HG02763 (cell line): ENCODE measurements around the gene ENGASE.

Experiments used
- ATAC-seq: cut with Tn5 transposase; IDR thresholded peaks from one replicate; pipeline ENCODE4 v1.9.1; 2021; ENCODE audit warnings: mild to moderate bottlenecking, moderate library complexity; ENCODE audit not compliant: unreplicated experiment

Gene ENGASE

DNA sequence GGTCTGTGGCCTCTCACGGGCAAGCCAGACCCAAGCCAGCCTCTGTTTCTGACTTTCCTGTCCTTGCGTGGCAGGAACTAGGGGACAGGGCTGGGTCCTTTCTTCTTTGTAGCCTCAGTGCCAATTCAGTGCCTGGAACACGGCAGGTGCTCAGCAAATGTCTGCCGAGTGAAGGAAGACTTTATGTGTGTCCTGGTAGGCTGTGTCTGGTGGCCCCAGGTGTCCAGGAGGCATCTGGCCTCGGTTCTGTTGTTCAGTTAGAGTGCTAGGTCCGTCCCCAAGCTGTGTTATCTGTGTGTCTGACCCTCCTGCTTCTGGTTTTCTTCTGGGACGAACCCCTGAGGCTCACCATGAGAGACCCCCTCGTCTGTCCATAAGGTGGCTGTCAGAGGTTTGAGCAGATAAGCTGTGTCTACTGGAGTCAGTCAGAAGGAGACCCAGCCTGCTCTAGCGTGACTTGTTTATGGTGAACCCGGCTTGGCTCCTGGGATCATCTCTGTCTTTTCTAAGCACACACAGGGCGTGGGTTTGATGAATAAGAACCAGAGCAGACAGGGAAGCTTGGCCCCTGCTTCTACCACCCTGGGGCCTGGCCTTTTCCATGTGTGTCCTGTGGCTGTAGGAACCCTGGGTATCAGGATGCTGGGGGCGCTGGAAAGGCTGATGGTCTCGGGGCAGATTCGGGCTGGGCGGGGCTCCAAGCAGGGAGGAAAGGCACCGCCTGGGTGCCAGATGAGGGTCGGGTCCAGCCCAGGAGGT is 39.3 kb downstream of the ENGASE start:
- no peak for ATAC-seq

DNA sequence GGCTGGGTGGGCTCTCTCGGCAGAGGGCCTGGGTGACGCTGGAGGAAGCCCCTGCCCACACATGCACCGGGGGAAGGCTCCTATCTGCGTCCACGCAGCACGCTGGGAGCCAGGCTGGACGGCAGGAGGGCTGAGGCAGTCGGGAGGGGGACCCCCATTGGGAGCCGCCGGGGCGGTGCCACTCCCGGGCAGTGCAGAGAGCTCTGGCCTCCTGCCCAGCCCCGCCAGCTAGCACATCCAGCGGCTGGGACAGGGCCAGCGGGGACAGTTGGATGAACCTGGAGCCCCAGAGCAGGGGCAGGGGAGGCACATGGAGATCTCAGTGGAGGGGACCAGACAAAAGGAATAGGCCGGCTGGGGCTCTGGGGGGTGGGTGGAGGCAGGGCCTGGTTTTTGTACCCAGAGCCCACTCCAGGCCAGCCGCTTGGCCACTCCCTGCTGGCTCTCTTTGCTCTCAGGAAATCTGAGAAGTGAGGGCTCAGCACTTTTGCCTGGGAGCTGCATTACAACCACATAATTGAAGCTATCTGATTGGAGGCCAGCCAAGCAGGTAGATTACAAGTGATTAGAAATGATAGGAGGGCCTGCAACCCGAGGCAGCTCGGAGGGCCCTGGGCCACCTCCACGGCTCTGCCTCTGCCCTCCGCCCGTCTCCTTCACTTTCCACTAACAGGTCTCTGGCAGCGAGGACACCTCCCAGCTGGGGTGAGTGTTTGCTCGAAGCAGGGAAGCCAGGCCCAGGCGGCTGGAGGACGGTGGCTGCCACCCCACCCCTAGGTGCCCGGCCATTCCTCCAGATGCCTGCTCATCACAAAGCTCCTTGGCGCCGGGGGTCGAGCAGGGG is 40.1 kb downstream of the ENGASE start:
- ATAC-seq: no peak

DNA sequence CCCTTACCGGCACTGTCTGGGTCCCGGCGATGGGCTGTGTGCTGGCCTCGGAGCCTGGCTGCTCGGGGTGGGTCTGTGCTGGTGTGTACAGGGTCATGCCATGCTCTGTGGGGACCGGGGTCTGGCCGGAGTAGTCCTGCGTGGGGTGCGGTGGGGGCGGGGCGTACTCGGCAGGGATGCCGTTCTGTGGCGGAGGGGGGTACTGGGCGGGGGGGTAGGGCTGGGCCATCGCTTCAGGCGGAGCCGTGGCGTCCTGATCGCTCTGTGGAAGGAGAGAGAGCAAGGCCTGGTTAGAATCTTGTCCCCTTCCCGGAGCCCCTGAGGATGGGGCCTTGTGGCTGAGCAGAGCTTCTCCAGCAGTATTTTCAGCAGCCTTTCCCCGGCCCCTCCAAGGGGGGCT is 40.9 kb downstream of the ENGASE start:
- no peak for ATAC-seq

DNA sequence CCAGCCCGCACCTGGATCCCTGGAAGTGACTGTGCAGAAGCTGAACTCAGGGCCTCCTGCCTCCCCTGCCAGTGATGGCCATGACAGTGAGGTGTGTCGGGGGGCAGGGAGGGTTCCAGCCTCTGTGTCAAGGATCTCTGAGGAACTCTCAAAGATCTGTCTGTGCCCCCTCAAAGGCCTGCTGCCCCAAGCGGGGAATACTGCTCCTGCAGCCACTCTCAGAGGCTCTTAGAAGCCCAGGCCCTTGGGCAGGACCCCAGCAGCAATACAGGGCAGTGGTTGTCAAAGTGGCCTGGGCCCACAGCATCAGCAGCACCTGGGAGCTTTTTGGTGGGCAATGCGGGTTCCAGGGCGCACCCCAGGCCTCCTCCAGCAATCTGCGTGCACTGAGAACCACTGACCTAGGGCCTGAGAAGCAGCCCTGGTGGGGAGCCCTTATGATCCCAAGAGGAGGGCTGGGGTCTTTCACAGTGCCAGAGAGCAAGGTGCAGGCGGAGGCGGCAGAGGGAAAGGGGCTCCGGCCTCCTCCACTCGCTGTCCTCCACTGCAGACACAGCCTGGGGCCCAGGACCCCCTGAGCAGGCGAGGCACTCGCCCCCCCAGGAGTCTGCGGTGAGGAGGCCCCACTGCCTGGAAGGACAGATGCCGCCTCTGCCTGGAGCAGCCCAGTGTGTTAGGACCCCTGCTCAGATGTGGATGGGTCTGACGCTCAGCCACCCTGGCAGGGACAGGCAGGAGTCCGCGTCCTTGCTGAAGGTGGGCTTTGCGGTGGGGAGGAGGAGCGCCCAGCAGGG is 42.1 kb downstream of the ENGASE start:
- ATAC-seq: no peak

DNA sequence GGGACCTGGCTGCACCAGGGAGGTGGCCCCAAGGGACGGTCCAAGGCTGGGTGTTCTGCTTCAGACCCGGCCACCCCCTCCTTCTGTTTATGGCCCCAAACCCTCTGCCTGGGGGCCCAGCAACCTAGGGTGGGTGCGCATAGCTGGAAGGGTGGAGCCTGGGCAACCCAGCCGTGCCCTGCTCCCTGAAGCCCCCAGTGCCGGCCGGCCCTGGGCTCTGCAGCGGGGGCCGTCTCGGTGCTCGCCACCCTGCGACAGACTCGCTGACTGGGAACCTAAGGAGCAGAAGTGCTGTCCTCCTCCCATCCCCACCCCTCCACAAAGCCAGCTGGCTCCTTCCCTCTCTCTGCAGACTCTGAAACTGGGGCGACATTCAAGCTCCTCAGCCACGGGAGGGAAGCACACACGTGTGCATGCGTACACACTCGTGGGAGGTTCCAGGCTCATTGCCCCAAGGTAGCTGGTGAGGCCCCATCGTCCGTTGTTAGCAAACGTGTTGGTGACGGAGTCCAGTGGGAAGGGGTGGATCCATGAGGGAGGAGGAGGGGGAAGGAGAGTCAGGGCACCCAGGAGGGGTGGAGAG is 43.4 kb downstream of the ENGASE start:
- ATAC-seq: no peak

DNA sequence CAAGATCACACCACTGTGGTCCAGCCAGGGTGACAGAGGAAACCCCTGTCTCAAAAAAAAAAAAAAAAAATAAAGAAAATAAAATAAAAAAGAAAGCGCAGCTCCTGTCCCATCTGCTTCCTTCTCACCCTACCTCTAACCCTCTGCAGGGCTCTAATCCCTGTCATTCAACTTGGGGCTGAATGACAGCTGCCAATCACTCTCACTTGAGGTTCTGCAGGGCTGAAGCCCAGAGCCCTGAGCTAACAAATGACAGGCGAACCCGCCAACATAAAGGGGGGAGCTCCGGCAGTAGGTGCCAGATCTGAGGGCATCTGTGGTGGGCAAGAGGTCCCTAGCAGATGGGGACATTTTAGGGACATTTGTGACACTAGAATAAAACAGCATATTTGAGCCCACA is 44.3 kb downstream of the ENGASE start:
- no peak for ATAC-seq

DNA sequence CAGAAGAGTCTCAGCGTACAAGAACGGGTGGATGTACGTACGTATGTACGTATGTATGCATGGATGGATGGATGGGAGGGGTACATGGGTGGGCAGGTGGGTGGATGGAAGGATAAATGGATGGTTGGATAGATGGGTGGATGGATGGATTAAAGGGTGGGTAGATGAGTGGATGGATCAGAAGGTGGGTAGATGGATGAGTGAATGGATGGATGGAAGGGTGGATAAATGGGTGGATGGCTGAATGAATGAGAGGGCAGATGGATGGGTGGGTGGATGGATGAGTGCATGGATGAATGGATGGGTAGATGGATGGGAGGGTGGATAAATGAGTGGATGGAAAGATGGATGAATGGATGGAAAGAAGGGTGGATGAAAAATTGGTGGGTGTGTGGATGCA is 45.6 kb downstream of the ENGASE start:
- no peak for ATAC-seq

DNA sequence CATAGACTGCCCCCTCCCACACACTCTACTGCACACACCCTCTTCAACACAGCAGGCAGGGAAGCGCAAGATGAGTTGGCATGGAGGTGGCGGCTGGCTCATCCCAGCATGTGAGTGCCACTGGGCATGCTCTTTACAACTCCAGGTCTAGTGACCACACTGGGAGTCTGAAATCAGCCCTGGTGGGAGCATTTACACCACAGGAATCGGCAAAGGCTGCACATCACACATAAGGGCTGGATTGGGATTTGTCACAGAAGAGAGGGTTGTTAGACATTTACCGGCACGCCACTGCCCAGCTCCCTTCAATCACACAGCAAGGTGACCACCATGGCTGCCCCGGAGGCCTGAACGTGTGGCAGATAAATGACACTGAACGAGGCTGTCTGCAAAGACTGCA is 49.4 kb downstream of the ENGASE start:
- no peak for ATAC-seq

DNA sequence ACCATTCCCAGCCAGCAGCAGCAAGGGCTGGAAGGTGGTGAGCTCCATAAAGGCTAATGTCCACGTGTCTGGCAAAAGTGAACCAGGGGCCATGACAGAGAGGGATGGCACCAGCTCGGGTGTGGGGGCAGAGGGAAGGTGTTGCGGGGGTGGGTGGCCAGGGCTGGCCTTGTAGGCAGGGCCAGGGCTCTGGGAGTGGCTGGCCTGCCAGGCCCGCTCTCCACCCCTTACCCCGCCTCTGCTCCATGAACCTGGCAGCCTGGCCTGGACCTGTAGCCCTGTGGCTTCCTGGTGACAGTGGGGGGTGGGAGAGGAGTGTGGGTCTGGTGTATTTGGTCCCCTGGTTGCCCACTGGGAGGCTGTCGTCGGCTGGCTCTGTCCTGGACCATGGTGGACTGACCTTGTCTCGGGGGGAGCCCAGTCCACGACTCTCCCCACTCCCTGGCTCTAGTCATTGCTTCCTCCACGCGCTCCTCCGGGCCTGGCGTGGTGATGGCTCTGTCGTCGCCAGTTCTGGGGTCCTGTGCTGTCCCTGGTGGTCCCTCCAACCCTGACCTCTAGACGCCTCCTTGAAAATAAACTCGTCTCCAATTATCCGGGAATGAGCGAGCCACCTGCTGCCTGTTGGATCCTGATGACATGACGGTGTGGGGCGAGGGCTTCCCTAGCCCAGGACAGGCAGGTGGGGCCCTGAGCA is 50.0 kb downstream of the ENGASE start:
- no peak for ATAC-seq

DNA sequence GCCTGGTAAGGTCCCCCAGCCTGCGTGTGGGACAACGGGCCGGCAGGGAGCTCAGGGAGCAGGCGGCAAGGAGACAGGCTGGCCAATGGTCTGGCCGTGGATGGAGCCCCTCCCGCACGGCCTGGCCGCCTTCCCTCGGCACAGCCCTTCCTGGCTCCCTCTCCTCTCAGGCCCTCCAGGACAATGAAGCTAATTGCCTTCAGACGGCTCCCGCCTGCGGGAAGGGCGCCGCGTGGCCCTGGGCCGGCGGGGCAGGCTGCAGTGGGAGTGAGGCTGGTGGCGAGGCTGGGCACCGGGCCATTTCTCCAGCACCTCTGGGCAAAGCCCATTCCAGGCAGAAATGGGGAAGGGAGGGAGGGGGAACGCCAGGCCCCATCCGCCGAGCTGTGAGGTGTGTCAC is 50.9 kb downstream of the ENGASE start:
- ATAC-seq: no peak

DNA sequence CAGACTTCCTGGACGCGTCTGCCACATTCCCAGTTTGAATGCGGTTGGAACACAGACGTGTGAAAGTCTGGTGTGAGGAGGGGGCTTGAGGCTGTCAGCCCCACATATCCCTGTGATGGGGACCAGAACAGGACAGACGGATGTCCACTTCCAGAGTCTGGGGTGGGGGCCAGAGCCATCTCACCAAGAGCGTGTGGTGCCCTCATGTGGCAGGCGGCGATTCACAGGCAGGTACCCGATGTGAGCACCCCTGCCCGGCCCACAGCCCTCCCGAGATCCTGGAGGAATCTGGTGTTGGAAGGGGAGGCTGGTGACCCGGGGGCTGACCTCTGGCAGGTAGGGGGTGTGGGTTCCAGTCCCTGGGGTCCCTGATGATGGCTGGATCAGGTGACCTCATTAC is 51.5 kb downstream of the ENGASE start:
- ATAC-seq: no peak

DNA sequence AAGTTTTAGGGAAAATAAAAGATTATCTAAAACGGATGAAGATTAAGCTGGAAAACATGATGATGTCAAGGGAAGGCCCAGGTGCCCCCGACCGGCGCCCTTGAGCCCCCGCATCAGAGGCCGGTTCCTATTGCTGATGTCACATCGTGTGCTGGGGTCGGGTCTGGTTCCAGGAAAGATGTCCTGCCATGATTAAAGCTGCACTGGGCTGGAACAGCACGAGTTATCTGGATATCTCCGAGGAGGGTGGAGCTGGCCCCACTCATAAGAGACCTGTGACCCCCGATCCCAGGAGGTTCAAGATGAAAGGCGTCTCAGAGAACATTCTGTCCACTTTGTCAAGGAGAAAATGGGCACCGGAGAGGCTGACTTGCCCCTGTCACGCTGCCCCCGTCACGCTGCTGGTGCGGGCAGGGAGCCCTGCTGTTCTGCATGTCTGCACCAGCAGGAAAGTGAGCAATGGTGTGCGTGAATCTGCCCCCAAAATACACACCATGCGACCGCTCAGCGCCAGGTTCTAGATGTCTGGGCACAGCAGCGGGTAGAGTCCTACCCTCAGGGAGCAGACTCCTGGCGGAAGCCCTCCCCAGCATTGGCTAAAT is 53.0 kb downstream of the ENGASE start:
- no peak for ATAC-seq

DNA sequence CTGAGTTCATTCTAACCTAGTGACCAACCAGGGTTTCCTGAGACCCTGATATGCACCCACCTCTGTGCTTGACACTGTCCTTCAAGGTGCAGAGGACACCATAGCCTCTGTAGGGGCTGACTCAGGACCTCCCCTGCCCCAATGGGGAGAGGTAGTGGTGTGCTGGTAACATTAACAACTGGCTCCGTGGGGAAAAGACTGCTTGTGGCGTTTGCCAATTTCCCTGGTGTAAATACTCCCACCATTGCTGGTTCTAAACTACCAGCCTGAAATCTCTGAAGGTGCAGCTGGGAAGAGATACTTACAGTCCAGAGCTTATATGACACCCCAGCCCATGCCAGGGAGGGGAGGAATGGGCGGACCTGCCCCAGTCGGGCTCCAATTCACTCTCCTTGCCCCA is 54.9 kb downstream of the ENGASE start:
- no peak for ATAC-seq

DNA sequence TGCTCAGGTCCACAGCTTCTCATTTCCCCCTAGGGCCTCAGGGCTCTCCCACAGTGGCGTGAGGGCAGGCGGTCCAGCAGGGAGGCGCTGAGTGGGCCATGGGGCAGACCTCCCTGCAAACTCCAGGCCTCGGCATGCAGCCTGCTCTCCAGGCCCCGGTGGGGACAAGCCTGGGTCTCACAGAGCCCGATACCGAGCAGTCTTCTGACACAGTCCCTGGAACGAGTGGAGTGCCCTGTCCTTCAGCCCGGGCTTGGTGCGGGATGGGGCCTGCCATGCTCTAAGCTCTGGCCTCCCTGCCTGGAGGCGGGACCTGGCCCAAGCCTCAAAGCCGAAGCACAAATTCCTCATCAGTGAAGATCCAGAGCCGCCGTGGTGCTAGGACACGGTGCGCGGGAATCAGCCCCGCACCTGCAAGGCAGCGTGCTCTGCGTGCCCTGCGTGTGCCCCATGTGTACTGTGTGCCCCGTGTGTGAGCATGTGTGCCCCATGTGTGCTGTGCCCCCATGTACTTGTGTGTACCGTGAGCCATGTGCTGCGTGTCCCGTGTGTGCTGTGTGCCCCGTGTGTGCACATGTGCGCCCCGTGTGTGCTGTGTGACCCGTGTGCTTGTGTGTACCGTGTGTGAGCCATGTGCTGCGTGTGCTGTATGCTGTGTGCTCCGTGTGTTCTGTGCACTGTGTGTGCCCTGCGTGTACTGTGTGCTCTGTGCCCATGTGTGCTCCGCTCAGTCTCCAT is 56.1 kb downstream of the ENGASE start:
- ATAC-seq: no peak

DNA sequence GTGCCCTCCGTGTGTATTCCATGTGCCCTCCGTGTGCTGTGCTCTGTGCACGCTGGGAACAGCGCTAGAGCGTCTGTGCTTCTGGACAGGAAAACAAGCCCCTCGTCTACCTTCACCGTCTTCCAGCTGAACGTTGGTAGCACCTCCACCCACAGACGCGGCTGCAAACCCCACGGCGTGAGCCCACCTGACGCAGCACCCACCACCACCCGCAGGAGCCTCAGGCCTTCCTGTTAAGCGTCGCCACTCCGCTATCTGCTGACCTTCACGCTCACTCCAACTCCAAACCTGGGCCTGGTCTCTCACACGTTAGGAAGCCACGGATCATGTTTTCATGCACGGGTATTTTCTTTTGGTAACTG is 56.6 kb downstream of the ENGASE start:
- ATAC-seq: no peak

DNA sequence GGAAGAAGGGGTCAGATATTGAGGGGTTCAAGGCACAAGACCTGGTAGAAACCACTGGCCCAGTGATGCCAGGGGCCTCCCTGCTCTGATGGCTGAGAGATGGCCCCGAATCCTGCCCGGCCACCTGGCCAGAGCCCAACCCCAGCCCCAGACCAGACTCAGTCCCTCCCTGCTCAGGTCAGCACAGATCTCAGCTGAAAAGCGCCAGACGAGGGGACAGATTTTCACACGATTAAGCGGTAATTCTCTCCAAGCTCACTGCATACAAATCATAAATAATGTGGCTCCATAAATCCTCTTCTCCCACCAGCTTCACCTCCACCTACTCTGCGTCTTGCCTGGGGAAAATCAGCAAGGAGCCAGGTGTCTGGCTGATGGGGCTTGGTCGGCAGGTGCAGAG is 57.1 kb downstream of the ENGASE start:
- no peak for ATAC-seq

DNA sequence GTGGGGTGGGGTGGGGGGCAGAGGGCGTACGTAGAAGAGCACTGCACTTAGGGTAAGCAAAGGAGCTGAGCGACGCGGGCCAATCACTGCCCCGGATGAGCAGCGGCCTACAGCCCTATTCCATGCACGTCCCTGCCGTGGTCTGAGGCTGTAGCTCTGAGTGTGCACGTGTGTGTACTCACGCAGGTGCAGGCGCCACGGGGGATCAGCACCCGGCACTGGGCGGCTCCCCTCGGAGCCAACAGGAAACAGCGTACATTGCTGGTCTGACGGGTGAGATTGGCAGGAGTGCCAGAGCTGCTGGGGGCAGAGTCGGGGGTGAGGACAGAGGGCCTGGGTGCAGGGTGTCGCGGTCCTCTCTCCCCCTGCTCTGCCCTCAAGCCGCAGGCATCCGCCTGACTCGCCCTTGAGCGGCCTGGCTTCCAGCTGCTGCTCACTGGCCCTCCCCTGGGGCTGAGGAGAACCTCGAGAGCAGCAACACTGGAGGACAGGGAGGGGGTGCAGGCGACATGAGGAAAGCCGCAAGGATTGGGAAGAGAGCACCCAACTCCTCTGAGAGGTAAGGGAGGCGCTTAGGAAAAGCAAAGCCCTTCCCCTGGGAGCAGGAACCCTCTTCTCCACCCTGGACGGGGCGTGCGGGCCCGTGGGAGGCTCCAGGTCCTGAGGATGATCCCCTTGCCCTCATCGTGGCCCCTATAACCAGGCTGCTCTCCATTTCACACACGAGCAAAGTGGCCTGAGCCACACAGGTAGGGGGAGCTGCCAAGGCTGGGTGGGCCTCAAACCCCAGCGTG is 57.8 kb downstream of the ENGASE start:
- ATAC-seq: no peak

DNA sequence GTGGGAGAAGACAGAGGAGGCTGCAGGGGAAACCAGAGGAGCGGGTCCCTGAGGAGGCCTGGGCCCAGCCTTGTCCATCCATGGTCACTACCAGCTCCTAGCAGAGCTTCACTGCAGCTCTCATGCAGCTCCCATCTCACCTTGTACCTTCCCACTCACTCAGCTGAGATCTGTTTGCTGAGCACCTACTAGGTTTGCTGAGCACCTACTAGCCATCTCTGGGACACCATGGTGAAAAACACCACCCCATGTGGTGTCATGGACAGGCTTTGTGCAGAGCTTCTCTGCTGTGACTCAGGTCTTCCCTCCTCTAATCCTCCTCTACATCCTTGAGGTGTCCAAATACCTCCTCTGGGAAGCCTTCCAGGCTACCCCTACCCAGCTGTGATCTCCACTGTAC is 58.6 kb downstream of the ENGASE start:
- no peak for ATAC-seq

DNA sequence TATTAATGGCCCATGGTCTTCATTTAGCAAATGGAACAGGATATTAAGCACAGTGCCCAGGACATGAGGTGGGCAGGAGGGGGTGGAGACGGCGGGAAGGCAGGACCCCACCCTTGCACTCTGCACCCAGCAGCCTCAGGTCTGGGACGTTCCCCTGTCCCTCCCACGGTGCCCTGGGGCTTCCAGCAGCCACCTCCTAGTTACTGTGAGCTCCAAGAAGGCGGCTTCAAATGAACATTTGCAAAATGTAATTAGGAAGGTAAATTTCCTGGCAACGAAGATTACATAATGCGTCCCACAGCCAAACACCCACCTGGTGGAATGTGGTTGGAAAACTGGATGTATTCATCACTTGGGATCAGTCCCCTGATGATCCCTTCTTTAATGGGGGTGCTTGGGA is 59.4 kb downstream of the ENGASE start:
- ATAC-seq: no peak
